HG03520 (cell line): Measurements from ENCODE around the gene GAB1.

Source experiments
- ATAC-seq: cut with Tn5 transposase; IDR thresholded peaks from one replicate; pipeline ENCODE4 v1.9.1; 2021; ENCODE audit warnings: mild to moderate bottlenecking, moderate library complexity; ENCODE audit not compliant: unreplicated experiment

GAB1 gene

DNA sequence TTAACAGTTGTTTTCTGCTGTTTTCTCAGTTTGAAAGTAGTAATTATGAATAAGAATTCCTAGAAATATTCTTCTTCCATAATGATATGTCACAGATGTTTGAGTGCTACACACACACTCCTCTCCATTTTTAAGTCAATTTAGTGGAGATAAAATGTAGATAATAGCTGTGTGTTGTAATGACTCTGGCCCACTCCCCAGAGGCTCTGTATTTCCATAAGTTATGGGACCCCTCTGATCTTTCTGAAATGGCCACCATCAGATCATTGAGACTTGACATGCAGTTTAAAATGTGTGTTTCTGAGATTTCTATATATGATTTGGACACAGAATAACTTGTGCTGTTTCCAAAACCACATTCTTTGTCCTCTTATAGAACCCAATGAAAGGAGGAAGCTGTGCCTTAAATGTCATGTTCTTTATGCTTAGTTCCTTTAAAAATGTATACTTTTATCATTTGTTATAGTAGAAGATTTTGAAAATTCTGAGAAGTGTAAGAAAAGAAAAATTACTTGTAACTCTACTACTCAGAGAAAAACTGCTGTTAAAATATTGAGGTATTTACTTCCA, 46.4 kb downstream of the GAB1 start:
- no peak for ATAC-seq

DNA sequence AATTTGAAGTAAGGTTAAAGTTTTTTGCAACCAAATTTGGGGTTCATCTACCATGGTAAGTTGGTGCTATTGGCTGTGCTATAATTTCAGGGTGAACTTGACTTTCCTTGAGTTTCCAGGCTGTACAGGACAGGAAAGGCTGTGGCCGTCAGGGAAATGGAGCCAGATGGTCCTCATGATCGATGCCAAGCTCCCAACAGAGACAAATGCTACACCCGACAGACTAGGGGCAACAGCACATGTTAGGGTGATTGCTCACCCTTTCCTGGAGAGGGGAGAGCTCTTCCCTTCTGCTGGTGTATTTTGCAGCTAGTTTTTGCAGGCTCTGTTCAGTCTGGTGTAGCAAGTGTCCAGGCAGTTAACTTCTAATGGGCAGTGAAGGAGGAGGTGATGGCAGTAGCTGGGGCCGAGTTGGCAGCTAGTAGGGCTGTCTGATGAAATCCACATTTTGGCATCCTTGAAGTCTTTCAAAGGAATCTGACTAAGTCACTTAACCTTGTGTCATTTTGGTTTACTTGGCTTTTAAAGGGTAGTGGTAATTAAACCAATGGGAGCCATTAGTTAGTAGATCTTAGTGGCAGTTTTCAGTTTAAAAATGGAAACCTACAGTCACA, 47.8 kb downstream of the GAB1 start:
- ATAC-seq, result no peak

DNA sequence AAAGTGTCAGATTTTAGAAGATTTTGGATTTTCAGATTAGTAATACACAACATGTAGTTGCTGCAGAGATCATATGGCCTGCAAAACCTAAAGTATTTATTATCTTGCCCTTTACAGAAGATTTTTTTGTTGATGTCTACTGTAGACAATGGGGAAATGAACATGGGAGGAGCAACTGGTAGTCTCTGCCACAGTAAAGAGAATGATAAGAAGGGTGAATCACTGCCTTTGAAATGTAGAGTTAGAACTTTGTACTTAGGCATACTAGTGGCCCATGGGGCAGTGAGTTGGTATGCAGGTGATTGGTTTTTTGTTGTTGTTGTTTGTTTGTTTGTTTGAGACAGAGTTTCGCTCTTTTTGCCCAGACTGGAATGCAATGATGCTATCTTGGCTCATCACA, 50.1 kb downstream of the GAB1 start:
- ATAC-seq, result no peak

DNA sequence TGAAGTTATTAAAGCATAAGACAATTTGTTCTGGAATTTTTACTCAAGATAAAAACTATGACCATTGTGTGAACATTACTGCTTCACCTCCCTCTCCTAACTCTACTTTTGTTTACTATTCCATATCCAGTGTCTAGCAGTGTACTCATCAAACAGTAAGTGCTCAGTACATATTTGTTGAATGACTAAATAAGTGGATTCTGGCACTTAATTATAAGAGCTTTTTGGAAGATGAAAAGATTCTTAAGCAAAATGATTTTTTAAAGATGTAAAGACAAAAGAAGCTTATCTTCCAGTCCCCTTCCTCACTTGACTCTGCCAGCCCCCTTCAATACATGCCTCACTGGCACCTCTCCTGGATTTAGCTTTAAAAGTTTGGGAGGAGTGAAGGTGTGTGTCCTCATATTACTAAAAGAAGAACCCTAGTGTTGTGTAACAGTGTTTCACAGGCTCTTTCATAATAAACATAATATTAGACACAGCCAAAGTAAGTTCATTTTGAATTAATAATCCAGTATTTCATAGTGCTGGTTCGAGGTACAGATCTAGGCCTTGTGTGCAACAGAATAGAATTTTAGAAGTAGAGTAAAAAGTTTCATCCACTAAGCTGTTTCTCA, 53.0 kb downstream of the GAB1 start:
- ATAC-seq, result no peak

DNA sequence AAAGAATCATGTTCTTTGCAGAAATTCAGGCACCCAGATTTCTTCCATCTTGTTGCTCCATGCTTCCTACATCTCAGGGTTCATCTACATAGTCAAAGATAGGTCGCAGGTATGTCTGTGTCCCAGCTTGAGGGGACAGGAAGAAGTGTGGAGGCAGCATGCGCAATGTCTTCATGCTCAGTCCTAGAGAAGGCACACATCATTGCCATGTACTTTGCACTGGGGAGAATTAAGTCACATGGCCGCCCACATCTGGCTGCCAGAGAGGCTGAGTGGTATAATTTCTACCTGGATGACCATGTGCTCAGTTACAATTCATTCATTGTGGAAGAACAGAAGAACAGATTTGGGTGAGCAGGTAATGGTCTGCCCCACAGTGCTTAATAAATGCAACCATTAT, 54.1 kb downstream of the GAB1 start:
- no peak for ATAC-seq

DNA sequence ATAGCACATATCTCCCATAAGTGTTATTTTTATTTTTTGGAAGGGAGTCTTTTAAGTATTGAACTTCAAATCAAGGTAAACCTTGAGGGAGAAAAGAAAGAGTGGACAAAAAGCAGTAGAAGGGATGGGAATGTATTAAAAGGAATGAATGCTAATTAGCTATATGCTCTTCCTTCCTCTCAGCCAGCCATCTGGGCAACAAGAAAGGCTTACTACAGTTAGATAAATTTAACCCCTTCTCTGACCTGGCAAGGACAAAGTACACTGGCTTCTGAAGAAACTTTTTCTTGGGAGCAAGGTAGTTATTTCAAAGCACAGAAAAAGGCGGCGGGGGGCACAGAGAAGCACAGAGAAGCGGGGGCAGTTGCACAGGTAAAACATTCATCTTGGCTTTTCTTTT, 54.6 kb downstream of the GAB1 start:
- no peak for ATAC-seq

DNA sequence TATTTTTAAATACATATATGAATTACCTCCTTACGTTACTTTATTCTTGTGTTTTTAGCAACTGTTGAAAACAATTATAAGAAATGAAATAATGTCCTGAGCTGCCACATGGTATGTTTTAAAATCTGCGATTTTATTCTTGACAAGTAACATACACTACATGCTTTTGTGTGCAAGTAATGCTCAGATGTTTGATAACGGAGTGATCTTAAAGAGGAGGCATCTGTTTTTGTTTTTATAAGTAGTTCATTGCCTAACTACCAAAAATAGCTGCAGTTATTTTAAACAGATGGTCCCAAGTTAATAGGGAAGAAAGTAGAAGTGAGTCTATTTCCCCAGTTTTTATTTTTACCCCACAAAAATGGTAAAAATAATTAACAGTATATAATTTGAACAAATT, 55.2 kb downstream of the GAB1 start:
- no peak for ATAC-seq

DNA sequence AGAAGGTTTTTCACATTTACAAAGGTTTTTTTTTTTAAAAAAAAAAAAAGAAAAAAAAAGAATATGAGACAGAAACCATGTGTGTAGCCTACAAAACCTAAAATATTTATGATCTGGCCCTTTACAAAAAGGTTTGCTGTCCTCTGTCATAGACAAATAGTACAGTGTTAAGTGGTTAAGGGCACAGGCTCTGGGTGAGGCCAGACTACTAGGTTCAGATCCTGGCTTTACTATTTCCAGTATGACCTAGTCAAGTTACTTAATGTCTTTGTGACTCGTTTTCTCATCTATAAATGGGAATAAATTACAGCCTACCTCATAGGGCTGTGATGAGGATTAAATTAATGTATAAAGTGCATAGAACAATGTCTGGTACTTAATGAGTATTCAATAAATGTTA, 56.5 kb downstream of the GAB1 start:
- ATAC-seq, result no peak

DNA sequence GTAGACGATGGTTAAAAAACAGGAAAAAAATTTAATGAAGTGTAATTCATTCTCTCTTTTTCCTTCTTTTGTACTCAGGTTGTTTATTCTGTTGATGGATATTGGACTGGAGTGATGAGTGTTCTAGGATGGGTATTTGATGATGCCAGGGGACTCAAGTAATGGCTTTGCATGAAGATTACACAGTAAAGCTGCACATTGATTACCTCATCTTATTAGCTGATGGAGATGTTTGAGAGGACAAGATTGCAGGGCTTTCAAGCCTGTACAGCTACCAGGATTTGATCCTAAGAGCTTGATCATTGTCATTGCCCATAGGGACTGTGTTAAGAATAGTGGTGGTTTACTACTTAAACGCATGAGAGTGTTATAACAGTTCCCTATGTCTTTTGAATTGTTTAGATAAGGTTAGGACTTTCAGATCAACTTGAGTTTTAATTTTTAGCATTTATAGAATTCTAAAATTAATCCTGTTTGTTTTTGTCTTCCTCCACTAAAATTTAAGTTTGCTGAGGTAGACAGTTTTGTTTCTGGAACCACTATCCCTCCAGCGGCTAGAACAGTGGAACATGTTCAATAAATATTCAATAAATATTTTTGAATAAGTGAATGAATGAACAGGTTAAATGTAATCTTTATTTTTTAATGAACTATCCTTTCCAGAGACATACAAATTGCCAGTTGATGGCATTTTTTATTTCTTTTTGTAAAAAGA, 58.2 kb downstream of the GAB1 start:
- no peak for ATAC-seq

DNA sequence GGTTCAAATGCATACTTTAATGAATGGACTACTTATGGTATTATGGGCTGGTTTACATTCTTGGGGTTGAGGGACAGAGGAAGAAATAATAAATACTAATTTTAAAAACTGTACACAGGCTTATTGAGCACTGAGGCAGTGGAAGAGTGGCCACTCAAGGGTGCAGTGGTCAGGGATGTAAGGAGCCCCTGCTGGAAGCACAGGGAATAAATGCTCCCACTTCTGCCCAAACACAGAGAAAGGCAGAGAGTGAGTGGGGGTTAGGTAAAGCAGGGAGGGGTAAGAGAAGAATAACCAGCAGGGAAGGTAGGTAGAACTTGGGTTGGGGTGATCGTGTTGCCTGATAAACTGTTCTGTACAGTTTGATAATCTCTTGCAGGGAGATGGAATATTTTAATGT, 60.0 kb downstream of the GAB1 start:
- no peak for ATAC-seq

DNA sequence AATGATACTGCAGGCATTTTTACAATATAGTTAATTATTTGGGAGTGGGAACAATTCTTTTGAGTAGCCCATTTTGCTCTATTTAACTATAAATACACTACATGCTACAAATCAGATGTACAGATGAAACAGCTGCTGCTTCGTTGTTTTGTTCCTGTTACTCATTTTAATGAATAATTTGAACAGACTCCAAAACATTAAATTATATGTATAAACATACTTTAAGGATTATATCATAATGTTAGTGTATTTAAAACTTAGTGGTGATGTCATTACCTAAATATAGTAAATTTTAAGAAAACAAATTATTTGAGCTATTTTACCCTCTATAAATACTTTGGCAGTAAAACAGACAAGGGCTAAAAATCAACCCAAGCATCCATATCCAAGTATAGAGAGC, 60.7 kb downstream of the GAB1 start:
- no peak for ATAC-seq

DNA sequence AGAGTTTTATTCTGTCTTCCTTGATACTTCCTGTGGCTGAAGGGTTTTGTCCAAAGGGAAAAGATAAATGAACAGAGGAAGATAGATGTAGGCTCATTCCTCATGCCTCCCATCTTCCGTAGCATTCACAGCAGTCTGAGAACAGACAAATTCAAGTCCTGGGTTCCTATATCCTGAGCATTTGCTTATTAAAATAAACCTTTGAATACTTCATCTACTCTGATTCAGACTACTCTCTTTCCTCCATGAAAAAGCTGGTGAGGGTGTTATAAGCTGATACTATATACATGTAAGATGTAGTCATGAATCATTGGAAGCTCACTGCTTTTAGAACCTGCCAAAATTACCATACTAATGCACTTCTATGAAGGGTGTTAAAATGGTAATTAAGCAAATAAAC, 61.2 kb downstream of the GAB1 start:
- no peak for ATAC-seq

DNA sequence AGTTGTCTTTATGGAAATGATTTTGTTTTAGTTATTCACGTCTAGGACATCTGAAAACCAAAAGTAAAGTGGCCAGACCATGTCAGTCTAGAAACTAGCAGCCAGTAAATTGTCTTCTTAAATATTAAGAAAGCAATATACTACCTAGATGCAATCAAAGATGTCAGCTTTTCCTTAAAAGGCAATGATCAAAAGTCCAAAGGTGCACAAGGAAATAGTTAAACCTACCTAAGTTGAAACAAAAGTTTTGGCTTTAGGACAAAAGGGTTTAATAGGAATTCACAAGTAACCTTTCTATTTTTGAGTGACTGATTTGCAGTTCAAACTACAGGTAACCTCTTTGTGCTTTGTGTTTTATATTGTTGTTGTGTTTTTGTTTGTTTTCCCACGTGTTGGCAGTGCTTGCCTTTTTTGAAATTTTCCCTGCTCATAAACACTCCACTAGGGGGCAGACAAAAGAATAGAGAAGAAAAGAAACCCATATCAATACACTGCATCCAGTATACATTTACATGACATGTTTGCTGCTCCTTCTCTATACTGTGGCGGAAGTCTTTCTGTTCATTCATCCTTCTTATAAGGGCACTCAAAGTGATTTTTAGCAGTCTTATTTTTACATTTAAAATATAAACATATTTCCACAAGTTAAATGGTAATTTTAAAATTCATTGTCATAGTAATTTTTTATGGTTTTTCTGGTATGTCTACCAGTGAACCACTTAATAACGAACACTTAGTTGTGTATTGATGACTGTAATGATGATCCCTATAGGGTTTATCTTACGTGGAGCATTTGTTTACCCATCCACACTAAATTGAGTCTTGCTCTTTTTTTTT, 62.7 kb downstream of the GAB1 start:
- no peak for ATAC-seq

DNA sequence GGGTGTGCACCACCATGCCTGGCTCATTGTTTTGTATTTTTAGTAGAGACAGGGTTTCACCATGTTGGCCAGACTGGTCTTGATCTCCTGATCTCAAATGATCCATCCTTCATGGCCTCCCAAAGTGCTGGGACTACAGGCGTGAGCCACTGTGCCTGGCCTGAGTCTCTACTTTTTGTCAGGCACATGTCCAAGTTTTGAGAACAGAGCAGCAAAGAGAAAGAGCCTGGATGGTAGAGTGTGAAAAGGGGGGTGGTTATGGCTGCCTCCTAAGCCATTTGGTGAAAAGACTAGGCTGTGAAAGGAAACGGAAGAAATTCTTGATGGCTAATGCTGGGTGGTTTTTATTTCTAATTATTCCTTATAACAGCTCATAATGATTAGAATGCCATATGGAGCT, 63.4 kb downstream of the GAB1 start:
- no peak for ATAC-seq

DNA sequence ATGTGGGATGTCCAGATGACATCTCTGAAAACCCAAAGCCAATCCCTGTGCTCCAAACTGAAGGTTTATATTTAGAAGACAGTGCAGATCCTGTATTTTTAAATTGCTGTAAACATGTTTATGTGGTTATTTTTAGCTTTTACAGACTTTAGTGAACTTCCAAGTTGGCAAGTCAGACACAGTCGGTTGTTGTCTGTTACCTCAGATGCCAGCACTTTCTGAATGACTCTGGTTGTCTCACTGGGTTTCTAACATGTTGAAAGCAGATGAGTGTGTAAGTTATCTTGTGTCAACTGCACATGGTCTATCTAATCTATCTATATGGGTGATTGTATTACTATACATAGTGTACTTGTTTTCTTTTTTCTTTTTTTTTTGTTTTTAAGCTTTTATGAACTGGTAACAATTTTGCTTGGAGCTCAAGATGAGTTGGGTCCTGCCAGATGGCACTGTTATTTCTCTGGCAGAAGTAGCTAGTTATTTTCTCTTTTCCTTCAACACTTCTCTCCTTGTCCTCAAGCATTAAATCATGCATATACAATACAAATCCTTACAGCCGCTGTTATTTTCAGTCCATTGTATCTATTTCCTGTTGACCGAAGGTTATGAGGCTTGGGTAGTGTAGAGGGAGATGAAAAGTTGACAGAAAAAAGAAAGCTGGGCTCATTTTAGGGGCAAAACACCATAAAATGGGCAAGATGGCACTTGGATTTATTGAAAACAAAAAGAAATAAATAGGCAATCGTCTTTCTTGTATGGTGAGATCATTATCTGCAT, 66.3 kb downstream of the GAB1 start:
- no peak for ATAC-seq

DNA sequence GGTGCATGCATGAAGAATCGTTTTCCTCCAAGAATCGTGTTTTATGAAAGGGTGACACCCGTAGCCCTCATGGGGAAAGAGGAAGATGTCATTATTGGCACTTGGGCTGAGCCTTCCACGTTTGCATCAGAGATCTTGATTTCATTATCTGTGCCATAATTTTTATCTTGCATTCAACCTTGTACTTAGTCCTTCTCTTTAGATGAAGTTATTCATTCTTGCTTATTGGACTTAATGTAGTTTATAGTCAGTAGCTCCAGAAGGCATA, 66.8 kb downstream of the GAB1 start:
- ATAC-seq, result no peak

DNA sequence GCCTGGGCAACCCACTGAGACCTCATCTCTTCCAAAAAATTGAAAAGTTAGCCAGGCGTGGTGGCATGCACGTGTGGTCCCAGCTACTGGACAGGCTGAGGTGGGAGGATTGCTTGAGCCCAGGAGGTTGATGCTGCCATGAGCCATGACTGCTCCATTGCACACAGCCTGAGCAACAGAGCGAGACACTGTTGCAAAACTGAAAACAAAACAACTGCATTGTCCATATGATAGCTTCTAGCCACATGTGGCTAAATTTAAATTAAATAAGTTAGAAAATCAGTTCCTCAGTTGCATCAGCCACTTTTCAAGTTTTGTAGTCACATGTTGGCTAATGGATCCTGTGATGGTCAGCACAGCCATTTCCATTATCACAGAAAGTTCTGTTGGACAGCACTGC, 67.9 kb downstream of the GAB1 start:
- peak; percentile 92 for ATAC-seq

DNA sequence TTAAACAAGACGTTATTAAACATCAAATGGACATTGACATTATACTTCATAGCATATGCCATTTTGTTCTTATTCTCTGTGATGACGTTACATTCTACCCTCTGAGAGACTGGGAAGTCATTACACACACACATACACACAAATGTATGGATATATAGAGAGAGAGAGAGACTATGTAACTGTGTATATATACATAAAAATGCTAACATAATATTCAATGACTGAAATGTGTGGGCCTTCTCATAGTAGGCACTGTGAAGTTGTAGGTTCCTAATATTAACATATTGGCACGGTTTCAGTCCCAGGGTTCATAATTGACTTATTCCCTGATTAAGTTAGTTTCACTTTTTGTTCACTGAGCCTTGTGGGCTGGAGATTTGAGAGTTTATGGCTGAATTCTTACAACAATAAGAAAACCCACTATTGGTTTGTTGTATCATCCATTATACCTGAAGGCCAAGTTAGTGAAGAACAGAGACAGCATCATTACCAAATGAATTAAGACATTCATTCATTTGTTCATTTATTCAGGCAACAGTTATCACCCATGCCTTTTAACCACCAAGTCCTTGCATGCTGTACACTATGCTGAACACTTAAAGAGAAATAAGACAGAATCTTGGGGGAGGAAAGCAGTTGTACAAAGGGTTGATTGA, 68.5 kb downstream of the GAB1 start:
- no peak for ATAC-seq

DNA sequence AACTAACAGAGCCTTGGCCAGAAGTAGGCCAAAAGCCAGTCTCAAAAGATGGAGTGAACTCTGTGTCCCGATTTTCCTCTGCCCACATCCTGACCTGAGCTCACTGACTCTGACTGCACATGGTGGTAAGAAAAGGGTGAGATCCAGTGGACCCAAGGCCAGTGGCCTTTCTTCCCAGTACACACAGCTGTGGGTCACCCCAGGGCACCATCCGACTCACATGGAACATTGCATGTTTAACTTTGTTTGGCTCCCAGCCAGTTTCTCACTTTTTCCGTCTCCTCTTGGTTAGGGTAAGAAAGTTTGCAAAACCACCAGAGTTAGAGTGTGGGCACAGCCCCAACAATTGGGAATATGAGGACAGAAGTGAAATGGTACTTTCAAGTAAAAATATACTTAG, 69.8 kb downstream of the GAB1 start:
- ATAC-seq, result no peak

DNA sequence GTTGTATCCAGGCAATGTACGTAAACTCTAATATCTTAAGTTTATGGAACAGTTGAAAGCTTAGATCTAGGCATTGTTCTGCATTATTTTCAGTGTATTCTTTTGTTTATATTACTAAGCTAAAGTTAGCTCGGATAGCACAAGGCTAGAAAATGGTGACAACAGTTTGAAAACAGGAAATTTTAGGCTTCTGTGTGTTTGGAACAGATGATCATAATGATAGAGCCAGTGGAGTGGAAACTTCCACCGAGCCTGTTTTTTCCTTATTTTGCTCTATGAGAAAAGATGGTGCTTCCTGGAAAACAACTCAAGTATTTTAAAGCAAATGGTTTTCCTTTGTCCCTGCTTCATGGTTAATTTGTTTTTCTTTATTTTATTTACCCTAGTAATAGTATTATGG, 70.8 kb downstream of the GAB1 start:
- ATAC-seq, result no peak
